ENCODE results near the gene WDPCP. TPM values are rescaled to one million over a fixed set of nuclear protein-coding genes. Genes with fewer than 3 reads are reported as not detected.

Gene WDPCP
- total and polyA plus RNA-seq, 10 of the 15 experiments (the other 5 are each of a cell fraction or from before 2014, with no cell fraction given) = 2.1 to 7.9 (median 4.6) TPM

GRCh38 chr2:63530704-63531279, 57.5 kb downstream of the WDPCP start:
- Histone ChIP-seq H3K4me1 (ENCODE audit: control insufficient read depth, insufficient read depth, low read length) (no peaks in the 10 kb centered on the region), H3K4me3 (no peak overlapping the region), H3K79me2 (ENCODE audit: control insufficient read depth, insufficient read depth, low read length) (no peaks in the 10 kb centered on the region), H4K20me1 (ENCODE audit: control insufficient read depth, insufficient read depth) (no peaks in the 10 kb centered on the region), H3K4me2 (ENCODE audit: control insufficient read depth, insufficient read depth) (no peak overlapping the region), H3K9ac (ENCODE audit: control insufficient read depth, insufficient read depth, low read length) (no peak overlapping the region), H2AFZ (ENCODE audit: control insufficient read depth, low read depth, low read length) (no peak overlapping the region), H3K27me3 (replicated peaks in 1 of 2; ENCODE audit: control insufficient read depth in 2 of 2, insufficient read depth in 2 of 2, low read length in 1 of 2) (no peaks in the 10 kb centered on the region), H3K36me3 (ENCODE audit: control insufficient read depth in 2 of 2, insufficient read depth in 2 of 2, low read length in 1 of 2) (no peaks in the 10 kb centered on the region), H3K9me3 (replicated peaks; ENCODE audit: control insufficient read depth, insufficient read depth, low read length) (peaks cover 4% of the 10 kb centered on the region; the same call in 1 of the 3 replicates), H3K27ac (ENCODE audit: control insufficient read depth, insufficient read depth) (no peak overlapping the region)
- TF ChIP-seq MEF2A (IDR thresholded peaks at IDR 0.05; ENCODE audit: insufficient read depth, low read depth, low read length) (no peak), REST (IDR thresholded peaks at IDR 0.05; ENCODE audit: low read depth, low read length) (no peak), BHLHE40 (IDR thresholded peaks at IDR 0.05; ENCODE audit: borderline replicate concordance in 1 of 2, low read depth in 2 of 2, low read length in 1 of 2) (no peak), ZNF207 (IDR thresholded peaks at IDR 0.05; ENCODE audit: borderline replicate concordance) (no peak), SRF (IDR thresholded peaks at IDR 0.05; ENCODE audit: low read depth in 2 of 2, low read length in 2 of 2) (no peak), NR2F1 (conservative IDR thresholded peaks at IDR 0.05) (no peak), ZNF622 (IDR thresholded peaks at IDR 0.05) (no peak), MYC (IDR thresholded peaks at IDR 0.05; ENCODE audit: insufficient read depth, insufficient read length, insufficient replicate concordance, low read length, severe bottlenecking) (no peak), RELB (IDR thresholded peaks at IDR 0.05; ENCODE audit: low read depth) (no peak), YBX1 (IDR thresholded peaks at IDR 0.05) (no peak)
- FAIRE-seq (no peak), ATAC-seq (no peak), DNase-seq (ENCODE audit: low read depth, low spot score) (no peak)
- no TSS peak for BruUV-seq (replicated peaks)
- intact Hi-C loops (cut with micrococcal nuclease; ENCODE audit: unreplicated experiment) (no loop called here), in situ Hi-C loops (cut with MboI) (no loop called here)
- ChIA-PET CTCF (no interaction called here), SMC1A (ENCODE audit: uncharacterized antibody, unreplicated experiment) (no interaction called here), POLR2A (no interaction called here), RAD21 (ENCODE audit: unreplicated experiment) (no interaction called here)
- WGBS (ENCODE audit: insufficient coverage, insufficient replicate concordance, low lambda C conversion rate, missing lambda C conversion rate) = 72% methylated on average over 16 of the region's 16 CpGs
